ENCODE data around the gene ACADM. TPM values are rescaled to one million over a fixed set of nuclear protein-coding genes. Genes with fewer than 3 reads are reported as not detected.
A peak's percentile ranks its signal among the peaks of the same experiment; 100 is the strongest.

Gene ACADM
- total RNA-seq, 1 experiment from 2014 or later: 48.7 TPM

GRCh38 chr1:75796376-75797272, 72.1 kb downstream of the ACADM start, which contains the start of gene MSH4:
Gene MSH4 (plus strand): TSS chr1:75796882. CDS start chr1:75796986, 104 bp downstream.
- H3K9me2 ChIP-seq (ENCODE audit: insufficient read depth): no peaks in the 10 kb centered on the region
- ChIA-PET RAD21 (ENCODE audit: low non-redundant PET in 1 of 2, low total read pairs in 2 of 2, uncharacterized antibody in 2 of 2, unreplicated experiment in 2 of 2) (no interaction called here), CTCF (no interaction called here), POLR2A (interaction anchor here (1.1 kb wide), 1 partner anchor 11 kb away, joined by 4 read pairs; the partner anchor contains the start of gene RABGGTB)
- H4K20me1 ChIP-seq (ENCODE audit: insufficient read depth): peaks cover 60% of the 10 kb centered on the region
- no peak within 1 kb of the TSS for H3K4me2 ChIP-seq (ENCODE audit: low read length)
- ATAC-seq (peak; percentile 41), DNase-seq (ENCODE audit: low read depth, low spot score) (no peak)
- no peak within 1 kb of the TSS for H2AFZ ChIP-seq (ENCODE audit: low read depth, low read length, poor library complexity, severe bottlenecking)
- peaks cover 40 to 50% of the 10 kb centered on the region in 2 experiments for H3K36me3 ChIP-seq (ENCODE audit: control insufficient read depth in 1 of 2, insufficient read depth in 2 of 2, low read length in 2 of 2)
- no peak within 1 kb of the TSS; the same call in 1 of the 2 replicates for H3K9ac ChIP-seq (ENCODE audit: low read length)
- H3K27ac ChIP-seq (ENCODE audit: low read depth, low read length): no peak within 1 kb of the TSS
- no TSS peak for BruUV-seq (replicated peaks)
- H3K9me3 ChIP-seq (ENCODE audit: control insufficient read depth in 1 of 2, insufficient read depth in 1 of 2, low read depth in 1 of 2, low read length in 2 of 2): no peaks in the 10 kb centered on the region
- no peak within 1 kb of the TSS for H3K4me3 ChIP-seq (replicated peaks in 1 of 2; ENCODE audit: low read depth in 1 of 2, low read length in 2 of 2)
- intact Hi-C loops (cut with micrococcal nuclease): no loop called here
- no peaks in the 10 kb centered on the region for H3K27me3 ChIP-seq (ENCODE audit: insufficient read depth, low read length)
- H3K4me1 ChIP-seq (ENCODE audit: control insufficient read depth in 1 of 2, insufficient read depth in 2 of 2, low read length in 2 of 2): no peaks in the 10 kb centered on the region
- TF ChIP-seq EGR1 (IDR thresholded peaks at IDR 0.05; ENCODE audit: low read depth) (no peak), SRF (IDR thresholded peaks at IDR 0.05; ENCODE audit: low read depth) (0 out of 2 replicates have a peak, but pooled peaks have one; percentile 20), MAX (IDR thresholded peaks at IDR 0.05) (0 out of 2 replicates have a peak, but pooled peaks have one; percentile 26), POLR2AphosphoS5 (IDR thresholded peaks at IDR 0.05; ENCODE audit: low read depth, low read length) (peak; percentile 45), JUND (IDR thresholded peaks at IDR 0.05) (peak; percentile 9), POLR2A (IDR thresholded peaks at IDR 0.05; ENCODE audit: borderline replicate concordance, extremely low read depth, insufficient read depth, insufficient read length) (no peak), EZH2phosphoT487 (IDR thresholded peaks at IDR 0.05; ENCODE audit: borderline replicate concordance) (no peak), EZH2 (IDR thresholded peaks at IDR 0.05) (no peak), ZFX (IDR thresholded peaks at IDR 0.05) (no peak), REST (IDR thresholded peaks at IDR 0.05; ENCODE audit: low read depth) (no peak), CBX3 (IDR thresholded peaks at IDR 0.05; ENCODE audit: low read depth) (0 out of 2 replicates have a peak, but pooled peaks have one; percentile 6)
- H3K79me2 ChIP-seq (ENCODE audit: insufficient read depth, low read length): peaks cover 27% of the 10 kb centered on the region

Data from HCT116 (cell line).